ENCODE results near the gene OR8K5. TPM values are rescaled to one million over a fixed set of nuclear protein-coding genes. Genes with fewer than 3 reads are reported as not detected.

Gene OR8K5, protein sequence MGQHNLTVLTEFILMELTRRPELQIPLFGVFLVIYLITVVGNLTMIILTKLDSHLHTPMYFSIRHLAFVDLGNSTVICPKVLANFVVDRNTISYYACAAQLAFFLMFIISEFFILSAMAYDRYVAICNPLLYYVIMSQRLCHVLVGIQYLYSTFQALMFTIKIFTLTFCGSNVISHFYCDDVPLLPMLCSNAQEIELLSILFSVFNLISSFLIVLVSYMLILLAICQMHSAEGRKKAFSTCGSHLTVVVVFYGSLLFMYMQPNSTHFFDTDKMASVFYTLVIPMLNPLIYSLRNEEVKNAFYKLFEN
- total RNA-seq (2022) (not detected in 2 replicates), Bru-seq, nascent RNA (not detected), BruChase-seq, experiment 1, labeled RNA remaining after a 2-hour chase (not detected), BruChase-seq, experiment 2, labeled RNA remaining after a 6-hour chase (not detected)
- long read RNA-seq, result 0 reads

GRCh38 chr11:56160217-56160616, at the start of gene OR8K5:
OR8K5 (minus strand) TSS chr11:56160317; CDS start chr11:56160317, 0 bp downstream.
- no peak within 1 kb of the TSS for H3K4me3 Mint-ChIP-seq (ENCODE audit: unreplicated experiment)
- H3K4me1 Mint-ChIP-seq (ENCODE audit: low read depth, unreplicated experiment), result no peaks in the 10 kb centered on the region
- Histone ChIP-seq H3K27me3 (replicated peaks; ENCODE audit: control insufficient read depth, insufficient read depth, low read length) (no peaks in the 10 kb centered on the region), H3K4me1 (no peaks in the 10 kb centered on the region), H3K4me3 (ENCODE audit: low read depth, low read length) (no peak within 1 kb of the TSS), H3K9me3 (no peaks in the 10 kb centered on the region), H3K36me3 (ENCODE audit: control insufficient read depth, insufficient read depth, low read length) (no peaks in the 10 kb centered on the region)
- DNase-seq, result no peak
- BruUV-seq (replicated peaks), result no TSS peak
- H3K9me3 Mint-ChIP-seq (ENCODE audit: unreplicated experiment), result no peaks in the 10 kb centered on the region
- CTCF ChIA-PET, result no interaction called here
- TF ChIP-seq CTCF (IDR thresholded peaks at IDR 0.05; ENCODE audit: insufficient read depth in 1 of 2, low read depth in 1 of 2, low read length in 1 of 2, severe bottlenecking in 1 of 2, unreplicated experiment in 1 of 2), result no peak
- POLR2A ChIA-PET, result no interaction called here
- H3K36me3 Mint-ChIP-seq (ENCODE audit: insufficient read depth, unreplicated experiment), result no peaks in the 10 kb centered on the region
- intact Hi-C loops (cut with micrococcal nuclease; ENCODE audit: unreplicated experiment), result no loop called here
- no peak within 1 kb of the TSS for H3K27ac Mint-ChIP-seq (ENCODE audit: unreplicated experiment)
- H3K27me3 Mint-ChIP-seq (ENCODE audit: insufficient read depth, unreplicated experiment), result no peaks in the 10 kb centered on the region

DNA sequence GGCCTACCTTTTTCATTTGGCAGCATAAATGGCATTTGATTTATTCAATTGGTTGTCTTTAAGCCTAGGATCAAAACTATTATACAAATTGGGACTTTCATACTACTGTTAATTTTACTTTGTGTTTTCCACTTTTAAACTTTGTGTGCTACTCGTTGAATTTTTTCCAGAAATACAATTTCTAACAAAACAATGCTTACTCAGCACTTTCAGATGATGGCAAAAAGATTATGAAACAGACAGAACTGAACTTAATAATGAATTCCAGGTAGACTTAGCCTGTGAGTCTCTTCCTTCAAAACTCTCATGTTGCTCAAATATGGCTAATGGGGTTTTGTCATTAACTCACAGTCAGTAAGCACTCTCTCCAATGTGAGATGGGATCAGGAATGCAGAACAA, 47.7 kb upstream of the OR8K5 start:
- no peak for TF ChIP-seq CTCF (IDR thresholded peaks at IDR 0.05; ENCODE audit: insufficient read depth in 1 of 2, low read depth in 1 of 2, low read length in 1 of 2, severe bottlenecking in 1 of 2, unreplicated experiment in 1 of 2)
- Mint-ChIP-seq H3K4me1 (ENCODE audit: low read depth, unreplicated experiment) (no peaks in the 10 kb centered on the region), H3K27ac (ENCODE audit: unreplicated experiment) (no peak overlapping the region), H3K9me3 (ENCODE audit: unreplicated experiment) (no peaks in the 10 kb centered on the region), H3K27me3 (ENCODE audit: insufficient read depth, unreplicated experiment) (no peaks in the 10 kb centered on the region), H3K36me3 (ENCODE audit: insufficient read depth, unreplicated experiment) (no peaks in the 10 kb centered on the region), H3K4me3 (ENCODE audit: unreplicated experiment) (no peak overlapping the region)
- CTCF ChIA-PET, result no interaction called here
- DNase-seq, result no peak
- Histone ChIP-seq H3K4me3 (ENCODE audit: low read depth, low read length) (no peak overlapping the region), H3K4me1 (no peaks in the 10 kb centered on the region), H3K27me3 (replicated peaks; ENCODE audit: control insufficient read depth, insufficient read depth, low read length) (no peaks in the 10 kb centered on the region), H3K36me3 (ENCODE audit: control insufficient read depth, insufficient read depth, low read length) (no peaks in the 10 kb centered on the region), H3K9me3 (no peaks in the 10 kb centered on the region)
- no TSS peak for BruUV-seq (replicated peaks)
- intact Hi-C loops (cut with micrococcal nuclease; ENCODE audit: unreplicated experiment), result no loop called here
- POLR2A ChIA-PET, result no interaction called here

GRCh38 chr11:56197367-56197766, 37.2 kb upstream of the OR8K5 start:
- intact Hi-C loops (cut with micrococcal nuclease; ENCODE audit: unreplicated experiment), result no loop called here
- Histone ChIP-seq H3K27me3 (replicated peaks; ENCODE audit: control insufficient read depth, insufficient read depth, low read length) (no peaks in the 10 kb centered on the region), H3K4me3 (ENCODE audit: low read depth, low read length) (no peak overlapping the region), H3K9me3 (no peaks in the 10 kb centered on the region), H3K36me3 (ENCODE audit: control insufficient read depth, insufficient read depth, low read length) (no peaks in the 10 kb centered on the region), H3K4me1 (no peaks in the 10 kb centered on the region)
- no peak for TF ChIP-seq CTCF (IDR thresholded peaks at IDR 0.05; ENCODE audit: insufficient read depth in 1 of 2, low read depth in 1 of 2, low read length in 1 of 2, severe bottlenecking in 1 of 2, unreplicated experiment in 1 of 2)
- CTCF ChIA-PET, result no interaction called here
- no peak overlapping the region for H3K4me3 Mint-ChIP-seq (ENCODE audit: unreplicated experiment)
- POLR2A ChIA-PET, result no interaction called here
- no peaks in the 10 kb centered on the region for H3K27me3 Mint-ChIP-seq (ENCODE audit: insufficient read depth, unreplicated experiment)
- no TSS peak for BruUV-seq (replicated peaks)
- H3K36me3 Mint-ChIP-seq (ENCODE audit: insufficient read depth, unreplicated experiment), result no peaks in the 10 kb centered on the region
- no peaks in the 10 kb centered on the region for H3K9me3 Mint-ChIP-seq (ENCODE audit: unreplicated experiment)
- H3K4me1 Mint-ChIP-seq (ENCODE audit: low read depth, unreplicated experiment), result no peaks in the 10 kb centered on the region
- H3K27ac Mint-ChIP-seq (ENCODE audit: unreplicated experiment), result no peak overlapping the region
- no peak for DNase-seq

Data from Caco-2 (cell line).